ENCODE results near the gene PTPRN. TPM values are rescaled to one million over a fixed set of nuclear protein-coding genes. Genes with fewer than 3 reads are reported as not detected.
"Not testable (repeated sequence)": the region's sequence is repeated elsewhere in the genome, so short reads cannot be mapped to it uniquely, and the experiment has no call there.

The PTPRN gene
- total RNA-seq, 4 donors from 2014 or later = 0.58 to 3.0 (median 1.9) TPM; not detected in 1

- H3K9me3 ChIP-seq = no peaks in the 10 kb centered on the region
- 70 to 85% methylated on average over 4 of the region's 4 CpGs for WGBS, 2 donors (ENCODE audit: low coverage in 1 of 2)
- peaks cover 68% of the 10 kb centered on the region for H3K27me3 ChIP-seq
- no peaks in the 10 kb centered on the region for H3K36me3 ChIP-seq
- TF ChIP-seq POLR2A (IDR thresholded peaks at IDR 0.05) (no peak), POLR2AphosphoS5 (IDR thresholded peaks at IDR 0.05) (no peak), CTCF (IDR thresholded peaks at IDR 0.05) (no peak), EP300 (IDR thresholded peaks at IDR 0.05) (no peak)
- ATAC-seq = no peak
- H3K27ac ChIP-seq = no peak overlapping the region
- H3K4me3 ChIP-seq = no peak overlapping the region
- no peaks in the 10 kb centered on the region for H3K4me1 ChIP-seq
Measured at GRCh38 chr2:219325136-219325535, 15.9 kb upstream of the PTPRN start.

GRCh38 chr2:219323434-219323833 is 14.2 kb upstream of the PTPRN start:
- ATAC-seq = no peak
- Histone ChIP-seq H3K9me3 (no peaks in the 10 kb centered on the region), H3K4me1 (no peaks in the 10 kb centered on the region), H3K27ac (no peak overlapping the region), H3K36me3 (no peaks in the 10 kb centered on the region), H3K4me3 (no peak overlapping the region), H3K27me3 (peaks cover 75% of the 10 kb centered on the region)
- WGBS, 2 donors (ENCODE audit: low coverage in 1 of 2) = 41 to 78% methylated on average over 2 to 4 of the region's 4 CpGs
- TF ChIP-seq POLR2AphosphoS5 (IDR thresholded peaks at IDR 0.05) = no peak
- TF ChIP-seq POLR2A (IDR thresholded peaks at IDR 0.05) = no peak
- TF ChIP-seq EP300 (IDR thresholded peaks at IDR 0.05) = no peak
- TF ChIP-seq CTCF (IDR thresholded peaks at IDR 0.05) = no peak

GRCh38 chr2:219314804-219315468 is 5.7 kb upstream of the PTPRN start:
- TF ChIP-seq POLR2A (IDR thresholded peaks at IDR 0.05) (no peak), CTCF (IDR thresholded peaks at IDR 0.05) (no peak), POLR2AphosphoS5 (IDR thresholded peaks at IDR 0.05) (no peak), EP300 (IDR thresholded peaks at IDR 0.05) (no peak)
- ATAC-seq = no peak
- H3K4me1 ChIP-seq = no peaks in the 10 kb centered on the region
- no peak overlapping the region for H3K4me3 ChIP-seq
- H3K27ac ChIP-seq = no peak overlapping the region
- 85 to 96% methylated on average over 11 to 16 of the region's 16 CpGs for WGBS, 2 donors (ENCODE audit: low coverage in 1 of 2)
- H3K9me3 ChIP-seq = no peaks in the 10 kb centered on the region
- peaks cover 53% of the 10 kb centered on the region for H3K27me3 ChIP-seq
- H3K36me3 ChIP-seq = no peaks in the 10 kb centered on the region

GRCh38 chr2:219312683-219313263 is 3.6 kb upstream of the PTPRN start:
- not testable (repeated sequence) for H3K27ac ChIP-seq, ATAC-seq, H3K4me3 ChIP-seq, H3K36me3 ChIP-seq, H3K9me3 ChIP-seq
- H3K4me1 ChIP-seq = peaks cover 0 to 13% (median 0%) of the 10 kb centered on the region in 3 donors
- H3K27me3 ChIP-seq = peaks cover 64% of the 10 kb centered on the region
- 90 to 100% methylated on average over 1 to 2 of the region's 49 CpGs for WGBS, 2 donors (ENCODE audit: low coverage in 1 of 2)

GRCh38 chr2:219308142-219309101 is 779 bp downstream of the PTPRN start:
- ATAC-seq = peak; percentile 55
- Histone ChIP-seq H3K9me3 (no peaks in the 10 kb centered on the region), H3K4me3 (no peak overlapping the region), H3K4me1 (peaks cover 0 to 13% (median 0%) of the 10 kb centered on the region in 3 donors), H3K36me3 (no peaks in the 10 kb centered on the region), H3K27me3 (peaks cover 92% of the 10 kb centered on the region), H3K27ac (no peak overlapping the region)
- whole genome bisulfite sequencing, 2 donors (ENCODE audit: low coverage in 1 of 2) = 3 to 5% methylated on average over 13 to 17 of the region's 45 CpGs
- TF ChIP-seq EP300 (IDR thresholded peaks at IDR 0.05) (no peak), POLR2A (IDR thresholded peaks at IDR 0.05) (no peak), POLR2AphosphoS5 (IDR thresholded peaks at IDR 0.05) (no peak), CTCF (IDR thresholded peaks at IDR 0.05) (no peak)

All from gastroesophageal sphincter (tissue), 4 donors.